HCT116 (cell line): ENCODE results near the gene CENPP. TPM values are rescaled to one million over a fixed set of nuclear protein-coding genes. Genes with fewer than 3 reads are reported as not detected.

Source experiments
- ATAC-seq: fragments of 200-7000 bp; cut with Tn5 transposase; 2 replicates; pipeline ENCODE4 v1.9.1; 2020; ENCODE audit warnings: mild to moderate bottlenecking, moderate library complexity
- BruUV-seq: library from RNA; stranded (reverse); fragments of 400-500 nt; replicated peaks from 2 replicates; lab custom pipeline; 2021; lab: Mats Ljungman, UMichigan
- CTCF ChIA-PET: fragments of 300-600 bp; sonication (Branson Sonifier 250); formaldehyde crosslinking; loops from one replicate; lab custom pipeline; 2021; ENCODE audit warnings: antibody characterized with exemption; lab: Charles Lee
- POLR2A ChIA-PET: fragments of 300-600, 350-600 bp; sonication (Branson Sonifier 250); formaldehyde crosslinking; loops from one replicate; lab custom pipeline; 2021; ENCODE audit warnings: antibody characterized with exemption; lab: Charles Lee
- RAD21 ChIA-PET, 2 experiments: fragments of 300-600 bp; sonication (Branson Sonifier 250); formaldehyde crosslinking; loops; one replicate each; lab custom pipeline; 2023; ENCODE audit warnings: low total read pairs in 2 of 2; ENCODE audit not compliant: uncharacterized antibody in 2 of 2, unreplicated experiment in 2 of 2, low non-redundant PET in 1 of 2; lab: Charles Lee
- DNase-seq: peaks from one replicate; pipeline ENCODE4 v3.0.0-alpha.2; 2010; ENCODE audit warnings: low read depth, low spot score
- H2AFZ ChIP-seq: fragments of 200-600 bp; shearing (Covaris generic), sonication (generic); 2 replicates; pipeline ENCODE4 v1.6.1; 2017; ENCODE audit warnings: low read depth, mixed run types, mixed read lengths, antibody characterized with exemption, low read length; ENCODE audit not compliant: poor library complexity, severe bottlenecking
- H3K27ac ChIP-seq: 2 replicates; pipeline ENCODE4 v1.5.1; 2012; ENCODE audit warnings: low read depth, low read length
- H3K27me3 ChIP-seq: fragments of 200-600 bp; sonication (generic); 2 replicates; pipeline ENCODE4 v1.6.1; 2016; ENCODE audit warnings: mixed run types, low read length, mixed read lengths; ENCODE audit not compliant: insufficient read depth
- H3K36me3 ChIP-seq, 2 experiments: fragments of 200-500 bp in 1 of 2; fragments of 200-600 bp in 1 of 2; sonication (Bioruptor generic) in 1 of 2; sonication (generic) in 1 of 2; 2 replicates each; pipeline versions ENCODE4 v1.5.1 to v1.6.1; 2014 to 2016; ENCODE audit warnings: low read length in 2 of 2, inconsistent platforms in 1 of 2, mixed read lengths in 1 of 2, mixed run types in 1 of 2; ENCODE audit not compliant: insufficient read depth in 2 of 2, control insufficient read depth in 1 of 2
- H3K4me1 ChIP-seq, 2 experiments: fragments of 200-600 bp in 1 of 2; sonication (generic) in 1 of 2; 2 replicates each; pipeline versions ENCODE4 v1.5.1 to v1.6.1; 2012 to 2017; ENCODE audit warnings: low read length in 2 of 2, inconsistent platforms in 1 of 2, mild to moderate bottlenecking in 1 of 2, mixed read lengths in 1 of 2, mixed run types in 1 of 2, moderate library complexity in 1 of 2; ENCODE audit not compliant: insufficient read depth in 2 of 2, control insufficient read depth in 1 of 2
- H3K4me2 ChIP-seq: fragments of 200-600 bp; sonication (generic); 2 replicates; pipeline ENCODE4 v1.6.1; 2017; ENCODE audit warnings: mixed run types, low read length, mixed read lengths
- H3K4me3 ChIP-seq, 2 experiments: fragments of 200-600 bp in 1 of 2; sonication (generic) in 1 of 2; replicated peaks in 1 of 2; 2 replicates each; pipeline ENCODE4 v1.5.1; 2011 to 2016; ENCODE audit warnings: low read length in 2 of 2, control low read depth in 1 of 2, low read depth in 1 of 2, mild to moderate bottlenecking in 1 of 2, mixed read lengths in 1 of 2, mixed run types in 1 of 2
- H3K79me2 ChIP-seq: fragments of 200-600 bp; sonication (generic); 2 replicates; pipeline ENCODE4 v1.6.1; 2017; ENCODE audit warnings: mild to moderate bottlenecking, mixed run types, low read length, moderate library complexity, mixed read lengths; ENCODE audit not compliant: insufficient read depth
- H3K9ac ChIP-seq: fragments of 200-600 bp; sonication (generic); 2 replicates; pipeline ENCODE4 v1.6.1; 2016; ENCODE audit warnings: low read length, mixed read lengths
- H3K9me2 ChIP-seq: fragments of 200-600 bp; sonication (generic), shearing (Covaris generic); 2 replicates; pipeline ENCODE4 v1.6.1; 2017; ENCODE audit warnings: mixed run types, mild to moderate bottlenecking, moderate library complexity; ENCODE audit not compliant: insufficient read depth
- H3K9me3 ChIP-seq, 2 experiments: fragments of 200-500 bp in 1 of 2; fragments of 200-600 bp in 1 of 2; sonication (Bioruptor generic) in 1 of 2; sonication (generic) in 1 of 2; 2 replicates each; pipeline ENCODE4 v1.6.1; 2014 to 2017; ENCODE audit warnings: low read length in 2 of 2, mixed read lengths in 2 of 2, inconsistent platforms in 1 of 2, low read depth in 1 of 2, mild to moderate bottlenecking in 1 of 2, mixed run types in 1 of 2, moderate library complexity in 1 of 2; ENCODE audit not compliant: control insufficient read depth in 1 of 2, insufficient read depth in 1 of 2
- H4K20me1 ChIP-seq: fragments of 200-600 bp; sonication (generic), shearing (Covaris generic); 2 replicates; pipeline ENCODE4 v1.6.1; 2017; ENCODE audit warnings: mixed run types, mild to moderate bottlenecking, moderate library complexity; ENCODE audit not compliant: insufficient read depth
- CBX3 ChIP-seq: IDR thresholded peaks from 2 replicates; pipeline ENCODE4 v1.6.1; 2012; ENCODE audit warnings: low read depth
- CEBPB ChIP-seq: IDR thresholded peaks from 2 replicates; pipeline ENCODE4 v1.6.1; 2012; ENCODE audit warnings: low read depth
- EGR1 ChIP-seq: IDR thresholded peaks from 2 replicates; pipeline ENCODE4 v1.6.1; 2012; ENCODE audit warnings: low read depth
- EZH2 ChIP-seq: fragments of 200-600 bp; sonication (generic); IDR thresholded peaks from 2 replicates; pipeline ENCODE4 v1.6.1; 2017; ENCODE audit warnings: antibody characterized with exemption, mixed run types
- EZH2phosphoT487 ChIP-seq: fragments of 200-600 bp; IDR thresholded peaks from 2 replicates; pipeline ENCODE4 v1.6.1; 2018; ENCODE audit warnings: antibody characterized with exemption, borderline replicate concordance
- FOSL1 ChIP-seq: IDR thresholded peaks from 2 replicates; pipeline ENCODE4 v1.6.1; 2012; ENCODE audit warnings: low read depth
- POLR2A ChIP-seq: IDR thresholded peaks from 2 replicates; pipeline ENCODE4 v1.7.0; 2011; ENCODE audit warnings: borderline replicate concordance; ENCODE audit not compliant: insufficient read depth, insufficient read length; ENCODE audit errors: extremely low read depth
- POLR2AphosphoS5 ChIP-seq: IDR thresholded peaks from 2 replicates; pipeline ENCODE4 v1.6.1; 2011; ENCODE audit warnings: mild to moderate bottlenecking, low read depth, low read length, moderate library complexity
- SIN3A ChIP-seq: IDR thresholded peaks from 2 replicates; pipeline ENCODE4 v1.6.1; 2012; ENCODE audit warnings: low read depth
- SP1 ChIP-seq: IDR thresholded peaks from 2 replicates; pipeline ENCODE4 v1.6.1; 2012; ENCODE audit warnings: low read depth
- SRF ChIP-seq: IDR thresholded peaks from 2 replicates; pipeline ENCODE4 v1.6.1; 2012; ENCODE audit warnings: low read depth
- TCF7L2 ChIP-seq: IDR thresholded peaks from 2 replicates; pipeline ENCODE4 v1.7.0; 2011; ENCODE audit warnings: borderline replicate concordance, inconsistent platforms; ENCODE audit not compliant: insufficient read depth, insufficient read length; ENCODE audit errors: extremely low read depth
- YY1 ChIP-seq: IDR thresholded peaks from 2 replicates; pipeline ENCODE4 v1.6.1; 2011; ENCODE audit warnings: low read length, low read depth, moderate library complexity, mild to moderate bottlenecking; ENCODE audit not compliant: insufficient replicate concordance; ENCODE audit errors: extremely low read depth
- ZNF274 ChIP-seq: fragments of 200-500 bp; sonication (Bioruptor generic); IDR thresholded peaks from 2 replicates; pipeline ENCODE4 v1.6.1; 2014; ENCODE audit warnings: mild to moderate bottlenecking, low read depth, low read length, inconsistent platforms
- intact Hi-C: fragments of 100-400 bp; cut with micrococcal nuclease; formaldehyde crosslinking; loops from 2 replicates; pipeline ENCODE4 v1.10.0; 2022
- total RNA-seq: library from RNA; stranded (reverse); gene quantifications from one replicate; pipeline ENCODE4 v1.2.1, GENCODE V29; 2021; ENCODE audit not compliant: unreplicated experiment
- TF ChIP-seq, protein P1 (sequence below), 3 experiments: fragments of 200-600 bp in 1 of 3; sonication (generic) in 1 of 3; IDR thresholded peaks in 2 of 3; conservative IDR thresholded peaks in 1 of 3; 2 replicates each; pipeline ENCODE4 v1.5.1; 2012 to 2017; ENCODE audit warnings: low read depth in 2 of 3, low read length in 2 of 3, antibody characterized with exemption in 1 of 3, borderline replicate concordance in 1 of 3, control low read depth in 1 of 3, mild to moderate bottlenecking in 1 of 3, mixed read lengths in 1 of 3, mixed run types in 1 of 3, moderate library complexity in 1 of 3; ENCODE audit not compliant: insufficient read depth in 1 of 3
- TF ChIP-seq, protein P2 (sequence below): IDR thresholded peaks from 2 replicates; pipeline ENCODE4 v1.6.1; 2012
- TF ChIP-seq, protein P3 (sequence below): IDR thresholded peaks from 2 replicates; pipeline ENCODE4 v1.6.1; 2012; ENCODE audit warnings: low read depth
- TF ChIP-seq, protein P4 (sequence below): IDR thresholded peaks from 2 replicates; pipeline ENCODE4 v1.6.1; 2011; ENCODE audit warnings: mild to moderate bottlenecking, low read length, moderate library complexity; ENCODE audit not compliant: insufficient replicate concordance; ENCODE audit errors: extremely low read depth

CENPP gene
- total RNA-seq, 1 experiment from 2014 or later = 7.0 TPM

DNA sequence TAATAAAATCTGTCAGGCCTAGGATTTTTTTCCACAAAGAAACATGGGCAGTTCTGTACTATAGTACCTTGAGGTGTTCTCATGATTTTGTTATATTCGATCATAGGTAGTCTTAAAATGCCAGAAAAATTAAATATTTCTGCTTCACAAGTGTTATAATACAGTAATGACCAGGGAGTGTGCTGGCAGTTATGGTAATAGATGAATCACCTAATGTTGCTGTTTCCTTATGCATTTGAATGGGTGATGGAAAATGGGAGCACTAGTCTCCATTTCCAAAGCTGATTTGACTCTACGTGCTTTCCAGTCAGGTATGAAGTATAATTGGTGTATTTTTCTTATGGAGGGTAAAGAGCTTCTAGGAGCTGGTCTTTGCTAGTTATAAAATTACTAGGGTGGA lies 54.9 kb downstream of the CENPP start:
- no peak overlapping the region for H3K4me3 ChIP-seq
- intact Hi-C loops = no loop called here
- CTCF ChIA-PET = no interaction called here
- H3K4me2 ChIP-seq = no peak overlapping the region
- DNase-seq (no peak), ATAC-seq (no peak)
- no peak overlapping the region for H3K9ac ChIP-seq
- RAD21 ChIA-PET = no interaction called here
- no peaks in the 10 kb centered on the region for H3K9me3 ChIP-seq
- no peaks in the 10 kb centered on the region for H3K36me3 ChIP-seq
- no peaks in the 10 kb centered on the region for H3K27me3 ChIP-seq
- BruUV-seq = no TSS peak
- H3K79me2 ChIP-seq = no peaks in the 10 kb centered on the region
- TF ChIP-seq SRF (no peak), SP1 (no peak), CBX3 (no peak), EZH2 (no peak), ZNF274 (no peak), CEBPB (no peak), POLR2A (no peak), TCF7L2 (no peak), POLR2AphosphoS5 (no peak), EZH2phosphoT487 (no peak), SIN3A (no peak), YY1 (no peak), FOSL1 (no peak), EGR1 (no peak)
- TF ChIP-seq, protein P1, sequence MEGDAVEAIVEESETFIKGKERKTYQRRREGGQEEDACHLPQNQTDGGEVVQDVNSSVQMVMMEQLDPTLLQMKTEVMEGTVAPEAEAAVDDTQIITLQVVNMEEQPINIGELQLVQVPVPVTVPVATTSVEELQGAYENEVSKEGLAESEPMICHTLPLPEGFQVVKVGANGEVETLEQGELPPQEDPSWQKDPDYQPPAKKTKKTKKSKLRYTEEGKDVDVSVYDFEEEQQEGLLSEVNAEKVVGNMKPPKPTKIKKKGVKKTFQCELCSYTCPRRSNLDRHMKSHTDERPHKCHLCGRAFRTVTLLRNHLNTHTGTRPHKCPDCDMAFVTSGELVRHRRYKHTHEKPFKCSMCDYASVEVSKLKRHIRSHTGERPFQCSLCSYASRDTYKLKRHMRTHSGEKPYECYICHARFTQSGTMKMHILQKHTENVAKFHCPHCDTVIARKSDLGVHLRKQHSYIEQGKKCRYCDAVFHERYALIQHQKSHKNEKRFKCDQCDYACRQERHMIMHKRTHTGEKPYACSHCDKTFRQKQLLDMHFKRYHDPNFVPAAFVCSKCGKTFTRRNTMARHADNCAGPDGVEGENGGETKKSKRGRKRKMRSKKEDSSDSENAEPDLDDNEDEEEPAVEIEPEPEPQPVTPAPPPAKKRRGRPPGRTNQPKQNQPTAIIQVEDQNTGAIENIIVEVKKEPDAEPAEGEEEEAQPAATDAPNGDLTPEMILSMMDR (IDR thresholded peaks at IDR 0.05 in 2 of 3, conservative IDR thresholded peaks at IDR 0.05 in 1 of 3; ENCODE audit: borderline replicate concordance in 1 of 3, insufficient read depth in 1 of 3, low read depth in 2 of 3, low read length in 2 of 3) = no peak
- TF ChIP-seq, protein P2, sequence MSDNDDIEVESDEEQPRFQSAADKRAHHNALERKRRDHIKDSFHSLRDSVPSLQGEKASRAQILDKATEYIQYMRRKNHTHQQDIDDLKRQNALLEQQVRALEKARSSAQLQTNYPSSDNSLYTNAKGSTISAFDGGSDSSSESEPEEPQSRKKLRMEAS = no peak
- TF ChIP-seq, protein P3, sequence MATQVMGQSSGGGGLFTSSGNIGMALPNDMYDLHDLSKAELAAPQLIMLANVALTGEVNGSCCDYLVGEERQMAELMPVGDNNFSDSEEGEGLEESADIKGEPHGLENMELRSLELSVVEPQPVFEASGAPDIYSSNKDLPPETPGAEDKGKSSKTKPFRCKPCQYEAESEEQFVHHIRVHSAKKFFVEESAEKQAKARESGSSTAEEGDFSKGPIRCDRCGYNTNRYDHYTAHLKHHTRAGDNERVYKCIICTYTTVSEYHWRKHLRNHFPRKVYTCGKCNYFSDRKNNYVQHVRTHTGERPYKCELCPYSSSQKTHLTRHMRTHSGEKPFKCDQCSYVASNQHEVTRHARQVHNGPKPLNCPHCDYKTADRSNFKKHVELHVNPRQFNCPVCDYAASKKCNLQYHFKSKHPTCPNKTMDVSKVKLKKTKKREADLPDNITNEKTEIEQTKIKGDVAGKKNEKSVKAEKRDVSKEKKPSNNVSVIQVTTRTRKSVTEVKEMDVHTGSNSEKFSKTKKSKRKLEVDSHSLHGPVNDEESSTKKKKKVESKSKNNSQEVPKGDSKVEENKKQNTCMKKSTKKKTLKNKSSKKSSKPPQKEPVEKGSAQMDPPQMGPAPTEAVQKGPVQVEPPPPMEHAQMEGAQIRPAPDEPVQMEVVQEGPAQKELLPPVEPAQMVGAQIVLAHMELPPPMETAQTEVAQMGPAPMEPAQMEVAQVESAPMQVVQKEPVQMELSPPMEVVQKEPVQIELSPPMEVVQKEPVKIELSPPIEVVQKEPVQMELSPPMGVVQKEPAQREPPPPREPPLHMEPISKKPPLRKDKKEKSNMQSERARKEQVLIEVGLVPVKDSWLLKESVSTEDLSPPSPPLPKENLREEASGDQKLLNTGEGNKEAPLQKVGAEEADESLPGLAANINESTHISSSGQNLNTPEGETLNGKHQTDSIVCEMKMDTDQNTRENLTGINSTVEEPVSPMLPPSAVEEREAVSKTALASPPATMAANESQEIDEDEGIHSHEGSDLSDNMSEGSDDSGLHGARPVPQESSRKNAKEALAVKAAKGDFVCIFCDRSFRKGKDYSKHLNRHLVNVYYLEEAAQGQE = no peak
- TF ChIP-seq, protein P4, sequence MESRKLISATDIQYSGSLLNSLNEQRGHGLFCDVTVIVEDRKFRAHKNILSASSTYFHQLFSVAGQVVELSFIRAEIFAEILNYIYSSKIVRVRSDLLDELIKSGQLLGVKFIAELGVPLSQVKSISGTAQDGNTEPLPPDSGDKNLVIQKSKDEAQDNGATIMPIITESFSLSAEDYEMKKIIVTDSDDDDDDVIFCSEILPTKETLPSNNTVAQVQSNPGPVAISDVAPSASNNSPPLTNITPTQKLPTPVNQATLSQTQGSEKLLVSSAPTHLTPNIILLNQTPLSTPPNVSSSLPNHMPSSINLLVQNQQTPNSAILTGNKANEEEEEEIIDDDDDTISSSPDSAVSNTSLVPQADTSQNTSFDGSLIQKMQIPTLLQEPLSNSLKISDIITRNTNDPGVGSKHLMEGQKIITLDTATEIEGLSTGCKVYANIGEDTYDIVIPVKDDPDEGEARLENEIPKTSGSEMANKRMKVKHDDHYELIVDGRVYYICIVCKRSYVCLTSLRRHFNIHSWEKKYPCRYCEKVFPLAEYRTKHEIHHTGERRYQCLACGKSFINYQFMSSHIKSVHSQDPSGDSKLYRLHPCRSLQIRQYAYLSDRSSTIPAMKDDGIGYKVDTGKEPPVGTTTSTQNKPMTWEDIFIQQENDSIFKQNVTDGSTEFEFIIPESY = no peak
- H3K4me1 ChIP-seq = peaks cover 0 to 2% of the 10 kb centered on the region in 2 experiments; a peak in 1 of 4 replicates
- H2AFZ ChIP-seq = no peak overlapping the region
- POLR2A ChIA-PET = no interaction called here
- no peaks in the 10 kb centered on the region for H3K9me2 ChIP-seq
- no peaks in the 10 kb centered on the region for H4K20me1 ChIP-seq
- H3K27ac ChIP-seq = no peak overlapping the region
